K562 (cell line): ENCODE measurements around the gene ZDHHC1. TPM values are rescaled to one million over a fixed set of nuclear protein-coding genes. Genes with fewer than 3 reads are reported as not detected.

Experiments used
- ATAC-seq: fragments of 200-7000 bp; cut with Tn5 transposase; 3 replicates; pipeline ENCODE4 v1.9.1; 2020; ENCODE audit warnings: moderate library complexity
- BruUV-seq: library from RNA; stranded (reverse); fragments of 400-500 nt; replicated peaks from 2 replicates; lab custom pipeline; 2021; lab: Mats Ljungman, UMichigan
- CTCF ChIA-PET: fragments of 300-600 bp; formaldehyde crosslinking; extraction: SDS; loops from one replicate; lab custom pipeline; 2021; ENCODE audit warnings: low intra/inter-chr PET ratio; lab: Yijun Ruan, JAX
- POLR2A ChIA-PET: fragments of 300-600, 350-650 bp; sonication (Branson Sonifier 250); formaldehyde crosslinking; extraction: SDS; loops from one replicate; lab custom pipeline; 2021; ENCODE audit warnings: antibody characterized with exemption, inconsistent platforms; lab: Yijun Ruan, JAX
- DNase-seq, 4 experiments: peaks; one replicate each; pipeline versions ENCODE4 v3.0.0 to v3.0.0-alpha.2; 2011 to 2018; ENCODE audit warnings: low spot score in 3 of 4, mixed read lengths in 3 of 4; ENCODE audit errors: extremely low read depth in 1 of 4
- FAIRE-seq: peaks from 2 replicates; lab custom pipeline; 2011; peaks lifted over from hg19 to GRCh38; lab: Jason Lieb, UNC
- H2AFZ ChIP-seq: 2 replicates; pipeline ENCODE4 v1.6.0; 2011; ENCODE audit warnings: low read depth, low read length, control low read depth, inconsistent platforms
- H3K27ac ChIP-seq: fragments of 200-600 bp; 3 replicates; pipeline ENCODE4 v1.8.0; 2011; ENCODE audit warnings: low read depth, mild to moderate bottlenecking, control low read depth, inconsistent platforms, low read length, moderate library complexity, mixed read lengths; ENCODE audit errors: extremely low read depth
- H3K27me3 ChIP-seq, 2 experiments: fragments of 300-600 bp in 1 of 2; 2 replicates in 1 of 2; 3 replicates in 1 of 2; pipeline versions ENCODE4 v1.6.0 to v1.8.0; 2011; ENCODE audit warnings: inconsistent platforms in 2 of 2, low read length in 2 of 2, mild to moderate bottlenecking in 1 of 2, mixed read lengths in 1 of 2, moderate library complexity in 1 of 2; ENCODE audit not compliant: control insufficient read depth in 2 of 2, insufficient read depth in 2 of 2
- H3K36me3 ChIP-seq: fragments of 300-600 bp; 3 replicates; pipeline ENCODE4 v1.8.0; 2011; ENCODE audit warnings: mild to moderate bottlenecking, low read length, inconsistent platforms; ENCODE audit not compliant: control insufficient read depth, insufficient read depth
- H3K4me1 ChIP-seq, 2 experiments: fragments of 200-600 bp in 1 of 2; replicated peaks in 1 of 2; 2 replicates in 1 of 2; 3 replicates in 1 of 2; pipeline versions ENCODE4 v1.5.1 to v1.8.0; 2011; ENCODE audit warnings: inconsistent platforms in 2 of 2, low read length in 2 of 2, mild to moderate bottlenecking in 1 of 2, mixed read lengths in 1 of 2, moderate library complexity in 1 of 2; ENCODE audit not compliant: control insufficient read depth in 2 of 2, insufficient read depth in 2 of 2
- H3K4me2 ChIP-seq: 2 replicates; pipeline ENCODE4 v1.6.1; 2011; ENCODE audit warnings: low read length, control low read depth, inconsistent platforms, mixed read lengths; ENCODE audit not compliant: insufficient read depth
- H3K4me3 ChIP-seq: fragments of 200-600 bp; sonication (generic), shearing (Covaris generic); 2 replicates; pipeline ENCODE4 v1.5.1; 2016; ENCODE audit warnings: control low read depth, inconsistent platforms
- H3K79me2 ChIP-seq: fragments of 200-600 bp; 3 replicates; pipeline ENCODE4 v1.8.0; 2011; ENCODE audit warnings: low read length, inconsistent platforms; ENCODE audit not compliant: control insufficient read depth, insufficient read depth
- H3K9ac ChIP-seq, 2 experiments: 2 replicates each; pipeline versions ENCODE4 v1.6.0 to v1.6.1; 2011; ENCODE audit warnings: low read depth in 2 of 2, low read length in 2 of 2, control low read depth in 1 of 2, inconsistent platforms in 1 of 2, mild to moderate bottlenecking in 1 of 2, mixed read lengths in 1 of 2; ENCODE audit not compliant: insufficient read depth in 1 of 2
- H3K9me1 ChIP-seq: one replicate; pipeline ENCODE4 v1.6.0; 2011; ENCODE audit warnings: inconsistent platforms, mild to moderate bottlenecking, low read length, moderate library complexity; ENCODE audit not compliant: control insufficient read depth, insufficient read depth
- H3K9me3 ChIP-seq: replicated peaks from 2 replicates; pipeline ENCODE4 v1.5.1; 2011; ENCODE audit warnings: low read depth, low read length, inconsistent platforms; ENCODE audit not compliant: control insufficient read depth, insufficient read depth
- H4K20me1 ChIP-seq: replicated peaks from 2 replicates; pipeline ENCODE4 v1.6.1; 2011; ENCODE audit warnings: low read length, inconsistent platforms, mixed read lengths; ENCODE audit not compliant: control insufficient read depth, insufficient read depth
- ARNT ChIP-seq, 2 experiments: fragments of 450-650 bp; IDR thresholded peaks; 2 replicates each; pipeline ENCODE4 v1.6.1; 2016; ENCODE audit warnings: mild to moderate bottlenecking in 1 of 2
- BHLHE40 ChIP-seq: IDR thresholded peaks from 2 replicates; pipeline ENCODE4 v1.6.1; 2011; ENCODE audit warnings: low read length, improper control_type of control experiment
- CBFB ChIP-seq: sonication (generic); formaldehyde crosslinking; IDR thresholded peaks from 2 replicates; pipeline ENCODE4 v1.4.0; 2020; ENCODE audit warnings: mild to moderate bottlenecking, missing genetic modification reagents
- CREB3 ChIP-seq: fragments of 450-650 bp; conservative IDR thresholded peaks from 2 replicates; pipeline ENCODE4 v1.6.1; 2016; ENCODE audit warnings: missing genetic modification characterization, low read depth, mild to moderate bottlenecking, missing compliant biosample characterization, moderate library complexity
- ESRRB ChIP-seq: fragments of 250-450 bp; sonication (Bioruptor Pico); IDR thresholded peaks from 2 replicates; pipeline ENCODE4 v1.5.0; 2020; ENCODE audit warnings: mild to moderate bottlenecking, moderate library complexity, borderline replicate concordance
- NFATC3 ChIP-seq: fragments of 450-650 bp; IDR thresholded peaks from 2 replicates; pipeline ENCODE4 v1.6.1; 2017; ENCODE audit warnings: mild to moderate bottlenecking
- NUFIP1 ChIP-seq: fragments of 450-650 bp; IDR thresholded peaks from 2 replicates; pipeline ENCODE4 v1.6.1; 2018; ENCODE audit not compliant: partially characterized antibody
- RBM34 ChIP-seq: fragments of 200-400 bp; formaldehyde crosslinking; IDR thresholded peaks from 2 replicates; pipeline ENCODE4 v1.6.1; 2018; ENCODE audit warnings: low read length, borderline replicate concordance; ENCODE audit not compliant: insufficient read depth
- SMC3 ChIP-seq: conservative IDR thresholded peaks from 2 replicates; pipeline ENCODE4 v1.6.1; 2011; ENCODE audit warnings: low read depth, low read length, improper control_type of control experiment; ENCODE audit not compliant: insufficient read depth
- SRSF7 ChIP-seq: fragments of 200-400 bp; formaldehyde crosslinking; optimal IDR thresholded peaks from 2 replicates; pipeline ENCODE3; 2017; ENCODE audit warnings: mild to moderate bottlenecking, low read depth, low read length
- TEAD4 ChIP-seq, 2 experiments: sonication (generic) in 1 of 2; formaldehyde crosslinking in 1 of 2; IDR thresholded peaks; 2 replicates each; pipeline versions ENCODE4 v1.6.1 to v1.8.0; 2012 to 2022; ENCODE audit warnings: borderline replicate concordance in 1 of 2, inconsistent platforms in 1 of 2, low read length in 1 of 2, mild to moderate bottlenecking in 1 of 2, missing genetic modification reagents in 1 of 2
- ZNF133 ChIP-seq: fragments of 250-450 bp; sonication (Bioruptor Pico); IDR thresholded peaks from 2 replicates; pipeline ENCODE4 v1.4.0; 2020; ENCODE audit warnings: mild to moderate bottlenecking
- WGBS: fragments of 100-300 bp; shearing (Covaris generic); methylation state at CpG from one replicate; pipeline ENCODE4 v1.1.6; 2016; ENCODE audit warnings: low coverage, mixed read lengths; ENCODE audit not compliant: insufficient coverage; ENCODE audit errors: missing lambda C conversion rate; 5-methylcytosine and 5-hydroxymethylcytosine counted together
- in situ Hi-C: fragments of 300-500 bp; cut with MboI; formaldehyde crosslinking; loops from 4 replicates; pipeline ENCODE4 v1.15.0; 2018; ENCODE audit warnings: inconsistent platforms, mixed read lengths
- intact Hi-C: fragments of 100-400 bp; cut with micrococcal nuclease; formaldehyde crosslinking; loops from 2 replicates; pipeline ENCODE4 v1.14.2; 2022
- polyA plus RNA-seq, 8 experiments: library from polyadenylated mRNA; depleted of rRNA in 4 of 8; stranded (reverse) in 5 of 8; unstranded in 3 of 8; fragments of >200 nt; fragmentation: Nextera tagmentation in 2 of 8; fragmentation: Illumina TruSeq in 1 of 8; extraction: Ambion mirVana in 2 of 8; extraction: Trizol in 1 of 8; gene quantifications; 2 replicates each; pipeline versions ENCODE4 v1.2.1 to v1.2.3, GENCODE V29; 2011 to 2014; ENCODE audit warnings: inconsistent platforms in 1 of 8, missing spikeins in 1 of 8
- total RNA-seq, 7 experiments: library from RNA; depleted of rRNA in 6 of 7; stranded (reverse); fragments of >200 nt in 6 of 7; fragmentation: Illumina TruSeq in 2 of 7; extraction: Trizol in 2 of 7; gene quantifications; 2 replicates each; pipeline versions ENCODE4 v1.2.1 to v1.2.3, GENCODE V29; 2011 to 2021; ENCODE audit warnings: low replicate concordance in 1 of 7

The ZDHHC1 gene
- total and polyA plus RNA-seq, 9 of the 15 experiments (the other 6 are each of a cell fraction or from before 2014, with no cell fraction given) = 0.06 to 0.77 (median 0.25) TPM; not detected in 4

GRCh38 chr16:67454852-67455251 lies 38.6 kb upstream of the ZDHHC1 start:
- H3K9ac ChIP-seq = peak overlapping the region in 1 of 2 experiments; percentile 26; a peak in 1 of 4 replicates
- H3K4me2 ChIP-seq = no peak overlapping the region
- no TSS peak for BruUV-seq
- H3K36me3 ChIP-seq = peaks cover 39% of the 10 kb centered on the region; the same call in 1 of the 3 replicates
- TF ChIP-seq NFATC3 (no peak), SRSF7 (no peak), TEAD4 (IDR thresholded peaks at IDR 0.05; ENCODE audit: low read length) (no peak), TEAD4 (CRISPR knock-in tag; IDR thresholded peaks at IDR 0.05; ENCODE audit: borderline replicate concordance) (no peak), ESRRB (CRISPR knock-in tag) (no peak), CREB3 (tag) (no peak), BHLHE40 (no peak), NUFIP1 (no peak), ZNF133 (CRISPR knock-in tag) (no peak), RBM34 (no peak), ARNT (IDR thresholded peaks at IDR 0.05) (no peak), SMC3 (no peak), CBFB (no peak)
- TF ChIP-seq, all 486 proteins: peak for 0
- intact Hi-C loops (no loop called here), in situ Hi-C loops (no loop called here)
- no peaks in the 10 kb centered on the region for H3K27me3 ChIP-seq
- no peak overlapping the region for H3K4me3 ChIP-seq
- DNase-seq (no peak), ATAC-seq (no peak), FAIRE-seq (no peak)
- H2AFZ ChIP-seq = no peak overlapping the region
- no peaks in the 10 kb centered on the region for H3K9me3 ChIP-seq
- H3K27ac ChIP-seq = no peak overlapping the region
- POLR2A ChIA-PET = interaction anchor here (0.6 to 0.7 kb wide), 2 partner anchors 9 to 314 kb away, joined by 3 to 4 read pairs; no protein-coding TSS in a partner anchor
- CTCF ChIA-PET = no interaction called here
- WGBS = 70% methylated on average over 5 of the region's 6 CpGs
- peaks cover 15% of the 10 kb centered on the region for H4K20me1 ChIP-seq
- H3K79me2 ChIP-seq = peaks cover 9% of the 10 kb centered on the region
- H3K4me1 ChIP-seq = peaks cover 7 to 25% of the 10 kb centered on the region in 2 experiments; a peak in 4 of 5 replicates
- H3K9me1 ChIP-seq = peaks cover 10% of the 10 kb centered on the region
